Neural progenitor cell (in vitro differentiated cells): ENCODE data around the gene TMEM217. TPM values are rescaled to one million over a fixed set of nuclear protein-coding genes. Genes with fewer than 3 reads are reported as not detected.
"Not testable (repeated sequence)": the region's sequence is repeated elsewhere in the genome, so short reads cannot be mapped to it uniquely, and the experiment has no call there.

Experiments used
- DNase-seq: peaks from one replicate; pipeline ENCODE4 v3.0.0-alpha.2; 2016; ENCODE audit warnings: low spot score
- H2AFZ ChIP-seq: fragments of 200-600 bp; sonication (generic); replicated peaks from 2 replicates; pipeline ENCODE4 v1.6.1; 2016; ENCODE audit warnings: antibody characterized with exemption
- H3F3A ChIP-seq: fragments of 200-600 bp; sonication (generic); 2 replicates; pipeline ENCODE4 v1.6.1; 2016; ENCODE audit warnings: antibody characterized with exemption, low read depth
- H3K27ac ChIP-seq: fragments of 200-600 bp; sonication (generic); 2 replicates; pipeline ENCODE4 v1.5.1; 2016; ENCODE audit warnings: mild to moderate bottlenecking
- H3K27me3 ChIP-seq: fragments of 200-600 bp; sonication (generic); 2 replicates; pipeline ENCODE4 v1.6.1; 2016; ENCODE audit warnings: mild to moderate bottlenecking, moderate library complexity
- H3K36me3 ChIP-seq: fragments of 200-600 bp; sonication (generic); 2 replicates; pipeline ENCODE4 v1.5.1; 2016
- H3K4me1 ChIP-seq: fragments of 200-600 bp; sonication (generic); 2 replicates; pipeline ENCODE4 v1.6.1; 2016; ENCODE audit warnings: mixed run types
- H3K4me2 ChIP-seq: fragments of 200-600 bp; sonication (generic); 2 replicates; pipeline ENCODE4 v1.6.1; 2016
- H3K4me3 ChIP-seq: fragments of 200-600 bp; sonication (generic); 2 replicates; pipeline ENCODE4 v1.5.1; 2016
- H3K79me2 ChIP-seq: fragments of 200-600 bp; sonication (generic); 2 replicates; pipeline ENCODE4 v1.6.1; 2016; ENCODE audit warnings: low read depth
- H3K9ac ChIP-seq: fragments of 200-600 bp; sonication (generic); 2 replicates; pipeline ENCODE4 v1.6.1; 2016
- H3K9me3 ChIP-seq: fragments of 200-600 bp; sonication (generic); 2 replicates; pipeline ENCODE4 v1.5.1; 2016; ENCODE audit warnings: low read depth
- H4K20me1 ChIP-seq: fragments of 200-600 bp; sonication (generic); 2 replicates; pipeline ENCODE4 v1.6.1; 2016; ENCODE audit warnings: low read depth
- H3K27ac Mint-ChIP-seq: 3 replicates; pipeline ENCODE4 v1.8.0; 2021; ENCODE audit warnings: mixed read lengths
- H3K27me3 Mint-ChIP-seq: 2 replicates; pipeline ENCODE4 v1.8.0; 2022; ENCODE audit warnings: low read depth, mild to moderate bottlenecking, inconsistent platforms, moderate library complexity, mixed read lengths; ENCODE audit not compliant: insufficient read depth
- H3K36me3 Mint-ChIP-seq: 3 replicates; pipeline ENCODE4 v1.8.0; 2021; ENCODE audit warnings: mixed read lengths
- H3K4me1 Mint-ChIP-seq: 3 replicates; pipeline ENCODE4 v1.8.0; 2021; ENCODE audit warnings: mixed read lengths
- H3K4me3 Mint-ChIP-seq: 3 replicates; pipeline ENCODE4 v1.8.0; 2021; ENCODE audit warnings: mild to moderate bottlenecking, moderate library complexity, mixed read lengths
- H3K9me3 Mint-ChIP-seq: 3 replicates; pipeline ENCODE4 v1.8.0; 2020; ENCODE audit warnings: mixed read lengths
- CTCF ChIP-seq: fragments of 200-600 bp; sonication (generic); IDR thresholded peaks from 2 replicates; pipeline ENCODE4 v1.5.1; 2017; ENCODE audit warnings: antibody characterized with exemption, mild to moderate bottlenecking
- EZH2 ChIP-seq: fragments of 200-600 bp; sonication (generic); IDR thresholded peaks from 2 replicates; pipeline ENCODE4 v1.6.1; 2017; ENCODE audit warnings: antibody characterized with exemption, mild to moderate bottlenecking, moderate library complexity
- EZH2phosphoT487 ChIP-seq: fragments of 200-600 bp; sonication (generic); IDR thresholded peaks from 2 replicates; pipeline ENCODE4 v1.6.1; 2017; ENCODE audit warnings: antibody characterized with exemption
- total RNA-seq: library from RNA; depleted of rRNA; stranded (reverse); fragments of >200 nt; gene quantifications from 2 replicates; pipeline ENCODE4 v1.2.3, GENCODE V29; 2015; ENCODE audit warnings: low replicate concordance

The TMEM217 gene
- total RNA-seq, 1 donor from 2014 or later, result not detected

- Histone ChIP-seq H4K20me1 (no peaks in the 10 kb centered on the region), H3K4me2 (no peak overlapping the region), H3K27me3 (no peaks in the 10 kb centered on the region), H3K79me2 (no peaks in the 10 kb centered on the region), H3F3A (no peaks in the 10 kb centered on the region), H3K9me3 (no peaks in the 10 kb centered on the region), H3K36me3 (no peaks in the 10 kb centered on the region), H3K4me1 (no peaks in the 10 kb centered on the region), H2AFZ (no peak overlapping the region), H3K9ac (no peak overlapping the region), H3K4me3 (no peak overlapping the region), H3K27ac (no peak overlapping the region)
- H3K4me1 Mint-ChIP-seq, result no peaks in the 10 kb centered on the region
- DNase-seq, result no peak
- H3K36me3 Mint-ChIP-seq, result no peaks in the 10 kb centered on the region
- TF ChIP-seq EZH2phosphoT487 (no peak), CTCF (no peak), EZH2 (no peak)
- H3K4me3 Mint-ChIP-seq, result no peak overlapping the region
- peaks cover 2% of the 10 kb centered on the region for H3K27me3 Mint-ChIP-seq
- H3K27ac Mint-ChIP-seq, result no peak overlapping the region
- H3K9me3 Mint-ChIP-seq, result no peaks in the 10 kb centered on the region
Measured at GRCh38 chr6:37187321-37188022, 70.5 kb downstream of the TMEM217 start.

GRCh38 chr6:37185949-37186720 is 71.8 kb downstream of the TMEM217 start:
- H3K27me3 Mint-ChIP-seq, H3K4me1 Mint-ChIP-seq: not testable (repeated sequence)

GRCh38 chr6:37182736-37183590 is 75.0 kb downstream of the TMEM217 start:
- H3K4me1 ChIP-seq, result no peaks in the 10 kb centered on the region
- Mint-ChIP-seq H3K36me3 (no peaks in the 10 kb centered on the region), H3K27me3 (peaks cover 4% of the 10 kb centered on the region), H3K4me3 (no peak overlapping the region), H3K4me1 (peaks cover under 1% of the 10 kb centered on the region), H3K27ac (no peak overlapping the region), H3K9me3 (no peaks in the 10 kb centered on the region)
- no peak overlapping the region for H3K4me2 ChIP-seq
- no peaks in the 10 kb centered on the region for H3K9me3 ChIP-seq
- no peak overlapping the region for H3K4me3 ChIP-seq
- H3K79me2 ChIP-seq, result no peaks in the 10 kb centered on the region
- no peaks in the 10 kb centered on the region for H4K20me1 ChIP-seq
- no peak for DNase-seq
- TF ChIP-seq EZH2phosphoT487 (no peak), EZH2 (no peak), CTCF (no peak)
- H3K27ac ChIP-seq, result no peak overlapping the region
- no peak overlapping the region for H2AFZ ChIP-seq
- H3F3A ChIP-seq, result no peaks in the 10 kb centered on the region
- H3K27me3 ChIP-seq, result no peaks in the 10 kb centered on the region
- H3K9ac ChIP-seq, result no peak overlapping the region
- no peaks in the 10 kb centered on the region for H3K36me3 ChIP-seq

More at GRCh38 chr6:37185949-37186720, 71.8 kb downstream of the TMEM217 start:
- not testable (repeated sequence) for H4K20me1 ChIP-seq, H3K9ac ChIP-seq, H3K9me3 Mint-ChIP-seq, H3K27ac Mint-ChIP-seq, DNase-seq, H3K4me3 Mint-ChIP-seq, H3K36me3 ChIP-seq, H2AFZ ChIP-seq, H3K27ac ChIP-seq, H3K4me1 ChIP-seq, H3K79me2 ChIP-seq, H3K27me3 ChIP-seq, H3F3A ChIP-seq, H3K4me2 ChIP-seq, H3K36me3 Mint-ChIP-seq, H3K4me3 ChIP-seq, H3K9me3 ChIP-seq

GRCh38 chr6:37180610-37181009 is 77.3 kb downstream of the TMEM217 start:
- H3K36me3 Mint-ChIP-seq, H4K20me1 ChIP-seq, H3K4me3 Mint-ChIP-seq, H3K4me1 Mint-ChIP-seq, H3K4me2 ChIP-seq, H3K9ac ChIP-seq, H3F3A ChIP-seq, H3K27ac ChIP-seq, H3K9me3 ChIP-seq, H3K4me3 ChIP-seq, H3K4me1 ChIP-seq, H3K27me3 ChIP-seq, H3K27me3 Mint-ChIP-seq, H3K79me2 ChIP-seq, H3K27ac Mint-ChIP-seq, H3K9me3 Mint-ChIP-seq, DNase-seq, H2AFZ ChIP-seq, H3K36me3 ChIP-seq: not testable (repeated sequence)
